ENCODE measurements around the gene TMC5. TPM values are rescaled to one million over a fixed set of nuclear protein-coding genes. Genes with fewer than 3 reads are reported as not detected.

The TMC5 gene
- total and polyA plus RNA-seq, 2 of the 8 experiments (the other 6 are each of a cell fraction or from before 2014, with no cell fraction given) = 1.6 to 1.8 TPM

Other genes with a start within 250 kb of the TMC5 start
- 5.6 and 5.8 TPM in 2 replicates for gene SYT17, start 249.6 kb upstream of the TMC5 start, total RNA-seq (2021; fragmentation: NEBNext Ultra II Directional; extraction: Animal tissue kit (Norgen Biotek cat#: 25700))
- gene SYT17, start 249.6 kb upstream of the TMC5 start, polyA plus RNA-seq (2011; rRNA removed) = 18.1 and 26.6 TPM in 2 replicates
- gene CLEC19A, start 132.2 kb upstream of the TMC5 start, total RNA-seq (2021; fragmentation: NEBNext Ultra II Directional; extraction: Animal tissue kit (Norgen Biotek cat#: 25700)) = 0.35 and 1.2 TPM in 2 replicates
- gene CLEC19A, start 132.2 kb upstream of the TMC5 start, polyA plus RNA-seq (2011; rRNA removed) = 0.88 and 1.5 TPM in 2 replicates
- 65.8 and 70.8 TPM in 2 replicates for gene GDE1, start 104.2 kb downstream of the TMC5 start, total RNA-seq (2021; fragmentation: NEBNext Ultra II Directional; extraction: Animal tissue kit (Norgen Biotek cat#: 25700))
- 28.0 and 29.2 TPM in 2 replicates for gene GDE1, start 104.2 kb downstream of the TMC5 start, polyA plus RNA-seq (2011; rRNA removed)
- gene CCP110, start 106.1 kb downstream of the TMC5 start, total RNA-seq (2021; fragmentation: NEBNext Ultra II Directional; extraction: Animal tissue kit (Norgen Biotek cat#: 25700)) = 16.1 and 19.8 TPM in 2 replicates
- gene CCP110, start 106.1 kb downstream of the TMC5 start, polyA plus RNA-seq (2011; rRNA removed) = 2.6 and 3.2 TPM in 2 replicates
- gene VPS35L, start 137.8 kb downstream of the TMC5 start, total RNA-seq (2021; fragmentation: NEBNext Ultra II Directional; extraction: Animal tissue kit (Norgen Biotek cat#: 25700)) = 55.1 and 57.1 TPM in 2 replicates
- 31.5 and 40.3 TPM in 2 replicates for gene VPS35L, start 137.8 kb downstream of the TMC5 start, polyA plus RNA-seq (2011; rRNA removed)